ENCODE data around the gene C5orf58.

DNA sequence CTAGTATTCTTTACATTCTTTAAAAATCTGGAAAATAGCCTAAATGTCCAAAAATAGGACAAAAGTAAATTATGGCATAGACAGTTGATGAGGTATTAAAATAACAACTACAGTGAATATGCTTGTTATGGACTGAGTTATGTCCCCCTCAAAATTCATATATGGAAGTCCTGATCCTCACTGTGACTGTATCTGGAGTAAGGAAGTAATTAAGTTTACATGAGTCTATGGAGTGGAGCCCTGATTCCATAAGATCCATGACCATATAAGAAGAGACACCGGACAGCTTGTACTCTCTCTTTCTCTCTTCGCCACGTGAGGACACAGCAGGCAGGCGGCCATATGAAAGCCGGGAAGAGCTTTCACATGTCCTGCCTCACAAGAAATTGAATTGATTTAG, 28.6 kb upstream of the C5orf58 start:
- TF ChIP-seq CTCF (IDR thresholded peaks at IDR 0.05) (no peak), POLR2A (IDR thresholded peaks at IDR 0.05) (no peak)
